Natural killer cell (primary cell): ENCODE measurements around the gene PRR36. TPM values are rescaled to one million over a fixed set of nuclear protein-coding genes. Genes with fewer than 3 reads are reported as not detected.
A peak's percentile ranks its signal among the peaks of the same experiment; 100 is the strongest.

Experiments
- ATAC-seq, 3 donors: fragments of 150-1000 bp in 2 of 3; fragments of 200-7000 bp in 1 of 3; cut with Tn5 transposase; 1 replicate in 1 of 3; 2 replicates in 2 of 3; pipeline ENCODE4 v1.10.0; 2021; ENCODE audit warnings: mild to moderate bottlenecking in 2 of 3, moderate library complexity in 2 of 3
- DNase-seq, 2 donors: peaks; one replicate each; pipeline versions ENCODE4 v3.0.0 to v3.0.0-alpha.2; 2013 to 2021; ENCODE audit warnings: mixed read lengths in 1 of 2
- H3K27ac ChIP-seq: one replicate; pipeline ENCODE4 v1.5.1; 2013; ENCODE audit warnings: mild to moderate bottlenecking, low read length
- H3K27me3 ChIP-seq: one replicate; pipeline ENCODE4 v1.6.1; 2013; ENCODE audit warnings: low read length; ENCODE audit not compliant: control insufficient read depth, insufficient read depth
- H3K36me3 ChIP-seq: one replicate; pipeline ENCODE4 v1.6.1; 2013; ENCODE audit warnings: low read length; ENCODE audit not compliant: control insufficient read depth, insufficient read depth
- H3K4me1 ChIP-seq: one replicate; pipeline ENCODE4 v1.6.1; 2013; ENCODE audit warnings: low read length; ENCODE audit not compliant: control insufficient read depth, insufficient read depth
- H3K4me3 ChIP-seq: one replicate; pipeline ENCODE4 v1.5.1; 2013; ENCODE audit warnings: low read length
- H3K9me3 ChIP-seq: one replicate; pipeline ENCODE4 v1.6.1; 2013; ENCODE audit warnings: low read length; ENCODE audit not compliant: control insufficient read depth, insufficient read depth
- H3K27ac Mint-ChIP-seq, 2 donors: one replicate each; pipeline ENCODE4 v1.8.0; 2022; ENCODE audit warnings: mild to moderate bottlenecking in 2 of 2, mixed read lengths in 2 of 2, moderate library complexity in 1 of 2
- H3K27me3 Mint-ChIP-seq, 2 donors: one replicate each; pipeline ENCODE4 v1.8.0; 2022; ENCODE audit warnings: low read depth in 2 of 2, mixed read lengths in 2 of 2
- H3K36me3 Mint-ChIP-seq: one replicate; pipeline ENCODE4 v1.8.0; 2022; ENCODE audit warnings: mixed read lengths
- H3K4me1 Mint-ChIP-seq, 2 donors: one replicate each; pipeline ENCODE4 v1.8.0; 2022; ENCODE audit warnings: mixed read lengths in 2 of 2
- H3K4me3 Mint-ChIP-seq: one replicate; pipeline ENCODE4 v1.8.0; 2022; ENCODE audit warnings: mild to moderate bottlenecking, moderate library complexity, mixed read lengths
- H3K9me3 Mint-ChIP-seq, 2 donors: one replicate each; pipeline ENCODE4 v1.8.0; 2022; ENCODE audit warnings: mixed read lengths in 2 of 2
- CTCF ChIP-seq: fragments of 200-600 bp; IDR thresholded peaks from one replicate; pipeline ENCODE4 v1.8.0; 2022; ENCODE audit warnings: antibody characterized with exemption
- WGBS: methylation state at CpG from one replicate; pipeline ENCODE4 v1.1.7; 2013; ENCODE audit warnings: missing lambda C conversion rate; ENCODE audit not compliant: insufficient coverage; 5-methylcytosine and 5-hydroxymethylcytosine counted together
- intact Hi-C: fragments of 100-400 bp; cut with micrococcal nuclease; formaldehyde crosslinking; loops from one replicate; pipeline ENCODE4 v1.14.2; 2022
- total RNA-seq, 4 donors: library from RNA; stranded (reverse); fragments of 120-200 nt in 1 of 4; gene quantifications; one replicate each; pipeline versions ENCODE4 v1.2.3 to v1.2.4, GENCODE V29; 2013 to 2022

PRR36 gene
- total RNA-seq, 3 donors from 2014 or later (not counting 1 experiment from before 2014, with no cell fraction given): 0.11 to 0.13 (median 0.12) TPM

DNA sequence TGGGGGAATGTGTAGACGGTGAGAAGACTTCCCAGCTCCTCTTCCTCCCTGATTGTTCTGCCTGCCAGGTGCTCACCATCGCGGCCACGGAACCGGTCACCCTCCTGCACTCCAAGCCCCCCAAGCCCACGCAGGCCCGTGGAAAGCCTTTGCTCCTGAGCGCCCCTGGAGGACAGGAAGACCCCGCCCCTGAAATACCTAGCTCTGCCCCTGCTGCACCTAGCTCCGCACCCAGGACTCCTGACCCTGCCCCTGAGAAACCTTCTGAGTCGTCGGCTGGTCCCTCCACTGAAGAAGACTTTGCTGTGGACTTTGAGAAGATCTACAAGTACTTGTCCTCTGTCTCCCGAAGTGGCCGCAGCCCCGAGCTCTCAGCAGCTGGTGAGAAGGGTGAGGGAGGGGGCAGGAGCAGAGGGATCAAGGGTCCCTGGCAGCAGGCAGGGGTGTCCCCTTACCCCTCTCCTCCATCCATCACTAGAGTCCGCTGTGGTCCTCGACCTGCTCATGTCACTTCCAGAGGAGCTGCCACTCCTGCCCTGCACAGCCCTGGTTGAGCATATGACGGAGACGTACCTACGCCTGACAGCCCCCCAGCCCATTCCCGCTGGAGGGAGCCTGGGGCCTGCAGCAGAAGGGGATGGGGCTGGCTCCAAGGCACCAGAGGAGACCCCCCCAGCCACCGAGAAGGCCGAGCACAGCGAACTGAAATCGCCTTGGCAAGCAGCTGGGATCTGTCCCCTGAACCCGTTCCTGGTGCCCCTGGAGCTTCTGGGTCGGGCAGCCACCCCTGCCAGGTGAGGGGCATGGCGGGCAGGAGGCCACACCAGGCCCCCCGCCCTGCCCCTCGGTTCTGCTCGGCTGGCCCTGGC is 48.0 kb upstream of the PRR36 start:
- peak overlapping the region; percentile 40 for H3K4me3 Mint-ChIP-seq
- ATAC-seq (no peak), DNase-seq (no peak)
- peaks cover 0 to 10% of the 10 kb centered on the region in 2 donors for H3K27me3 Mint-ChIP-seq
- no peaks in the 10 kb centered on the region for H3K36me3 Mint-ChIP-seq
- H3K9me3 Mint-ChIP-seq: no peaks in the 10 kb centered on the region
- Histone ChIP-seq H3K36me3 (peaks cover 11% of the 10 kb centered on the region), H3K9me3 (no peaks in the 10 kb centered on the region), H3K27me3 (peaks cover 12% of the 10 kb centered on the region), H3K27ac (no peak overlapping the region), H3K4me1 (peaks cover 54% of the 10 kb centered on the region), H3K4me3 (no peak overlapping the region)
- H3K4me1 Mint-ChIP-seq: peaks cover 16 to 43% of the 10 kb centered on the region in 2 donors
- no peak overlapping the region for H3K27ac Mint-ChIP-seq
- no peak for TF ChIP-seq CTCF
- intact Hi-C loops: no loop called here
- WGBS: 95% methylated on average over 30 of the region's 31 CpGs

DNA sequence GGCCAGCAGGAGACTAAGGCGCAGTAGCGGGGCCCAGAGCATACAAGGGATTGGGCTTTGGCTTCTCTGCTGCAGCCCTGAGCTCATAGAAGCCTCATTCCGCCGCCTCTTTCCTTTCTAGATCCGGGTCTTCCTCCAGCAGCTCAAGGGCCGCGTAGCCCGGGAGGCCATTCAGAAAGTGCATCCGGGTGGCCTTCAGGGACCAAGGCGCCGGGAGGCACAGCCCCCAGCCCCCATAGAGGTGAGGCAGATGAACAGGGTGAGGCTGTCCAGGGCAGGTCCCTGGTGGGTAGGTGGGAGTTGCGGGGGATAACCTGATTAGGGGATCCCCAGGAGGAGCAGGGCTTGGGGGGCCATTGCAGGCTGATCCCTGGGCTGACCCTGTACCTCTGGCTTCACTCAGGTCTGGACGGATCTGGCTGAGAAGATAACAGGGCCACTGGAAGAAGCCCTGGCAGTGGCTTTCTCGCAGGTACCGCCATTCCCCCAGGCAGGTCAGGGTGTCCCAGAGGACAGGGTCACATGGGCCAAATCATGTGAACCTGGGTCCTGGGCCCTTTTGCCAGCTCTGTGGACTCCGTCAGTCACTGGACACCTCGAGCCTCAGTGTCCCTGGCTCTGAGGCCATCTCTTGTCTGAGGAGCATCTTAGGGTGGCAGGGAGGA is 47.2 kb upstream of the PRR36 start:
- no peak for TF ChIP-seq CTCF
- Histone ChIP-seq H3K4me3 (peak overlapping the region; percentile 55), H3K27me3 (peaks cover 16% of the 10 kb centered on the region), H3K9me3 (no peaks in the 10 kb centered on the region), H3K4me1 (peaks cover 57% of the 10 kb centered on the region), H3K27ac (peak overlapping the region; percentile 72), H3K36me3 (peaks cover 11% of the 10 kb centered on the region)
- Mint-ChIP-seq H3K27ac (peak overlapping the region; percentile 82 to 96), H3K9me3 (no peaks in the 10 kb centered on the region), H3K4me1 (peaks cover 21 to 45% of the 10 kb centered on the region in 2 donors), H3K4me3 (peak overlapping the region; percentile 90), H3K36me3 (no peaks in the 10 kb centered on the region), H3K27me3 (peaks cover 0 to 14% of the 10 kb centered on the region in 2 donors)
- 63% methylated on average over 17 of the region's 17 CpGs for WGBS
- intact Hi-C loops: no loop called here
- no peak for DNase-seq
- ATAC-seq: no peak

- Histone ChIP-seq H3K27me3 (peaks cover 20% of the 10 kb centered on the region), H3K4me3 (peak overlapping the region; percentile 55), H3K4me1 (peaks cover 60% of the 10 kb centered on the region), H3K9me3 (no peaks in the 10 kb centered on the region), H3K36me3 (peaks cover 11% of the 10 kb centered on the region), H3K27ac (peak overlapping the region; percentile 72)
- no peaks in the 10 kb centered on the region for H3K36me3 Mint-ChIP-seq
- DNase-seq: peak; percentile 96 to 99
- ATAC-seq: peak; percentile 75 to 89 (median 76)
- under 1% methylated on average over 61 of the region's 62 CpGs for WGBS
- H3K9me3 Mint-ChIP-seq: no peaks in the 10 kb centered on the region
- no peak for TF ChIP-seq CTCF
- H3K27me3 Mint-ChIP-seq: peaks cover 0 to 17% of the 10 kb centered on the region in 2 donors
- H3K4me3 Mint-ChIP-seq: peak overlapping the region; percentile 90
- intact Hi-C loops: loop anchor here (1.0 kb wide), 2 partner anchors 16 to 51 kb away; no protein-coding TSS in a partner anchor
- peaks cover 21 to 42% of the 10 kb centered on the region in 2 donors for H3K4me1 Mint-ChIP-seq
- H3K27ac Mint-ChIP-seq: peak overlapping the region; percentile 82 to 96
Observed at GRCh38 chr19:7920519-7921301, 46.5 kb upstream of the PRR36 start.
